GM10266 (cell line): ENCODE results near the gene FAM9A.

Experiments used
- DNase-seq: peaks from one replicate; pipeline ENCODE4 v3.0.0; 2012; ENCODE audit errors: extremely low spot score
- TF ChIP-seq, protein P1 (sequence below): IDR thresholded peaks from 2 replicates; pipeline ENCODE4 v1.5.1; 2012; ENCODE audit warnings: mild to moderate bottlenecking, low read depth; ENCODE audit not compliant: control insufficient read depth, insufficient read depth; ENCODE audit errors: missing control alignments

The FAM9A gene

GRCh38 chrX:8801041-8801599, at the start of gene FAM9A:
FAM9A (minus strand) TSS chrX:8801383; CDS start chrX:8800171, 1,212 bp downstream.
- no peak for DNase-seq

GRCh38 chrX:8850478-8850877, 49.3 kb upstream of the FAM9A start:
- no peak for DNase-seq
- TF ChIP-seq, protein P1, sequence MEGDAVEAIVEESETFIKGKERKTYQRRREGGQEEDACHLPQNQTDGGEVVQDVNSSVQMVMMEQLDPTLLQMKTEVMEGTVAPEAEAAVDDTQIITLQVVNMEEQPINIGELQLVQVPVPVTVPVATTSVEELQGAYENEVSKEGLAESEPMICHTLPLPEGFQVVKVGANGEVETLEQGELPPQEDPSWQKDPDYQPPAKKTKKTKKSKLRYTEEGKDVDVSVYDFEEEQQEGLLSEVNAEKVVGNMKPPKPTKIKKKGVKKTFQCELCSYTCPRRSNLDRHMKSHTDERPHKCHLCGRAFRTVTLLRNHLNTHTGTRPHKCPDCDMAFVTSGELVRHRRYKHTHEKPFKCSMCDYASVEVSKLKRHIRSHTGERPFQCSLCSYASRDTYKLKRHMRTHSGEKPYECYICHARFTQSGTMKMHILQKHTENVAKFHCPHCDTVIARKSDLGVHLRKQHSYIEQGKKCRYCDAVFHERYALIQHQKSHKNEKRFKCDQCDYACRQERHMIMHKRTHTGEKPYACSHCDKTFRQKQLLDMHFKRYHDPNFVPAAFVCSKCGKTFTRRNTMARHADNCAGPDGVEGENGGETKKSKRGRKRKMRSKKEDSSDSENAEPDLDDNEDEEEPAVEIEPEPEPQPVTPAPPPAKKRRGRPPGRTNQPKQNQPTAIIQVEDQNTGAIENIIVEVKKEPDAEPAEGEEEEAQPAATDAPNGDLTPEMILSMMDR = no peak

More at GRCh38 chrX:8801041-8801599, at the start of gene FAM9A:
- TF ChIP-seq, protein P1 = no peak

GRCh38 chrX:8849945-8850344, 48.8 kb upstream of the FAM9A start:
- TF ChIP-seq, protein P1 = no peak
- DNase-seq = no peak

- no peak for DNase-seq
- TF ChIP-seq, protein P1 = no peak
These were observed 48.3 kb upstream of the FAM9A start for GRCh38 chrX:8849458-8849857.

GRCh38 chrX:8848911-8849310, 47.7 kb upstream of the FAM9A start:
- TF ChIP-seq, protein P1 = no peak

DNA sequence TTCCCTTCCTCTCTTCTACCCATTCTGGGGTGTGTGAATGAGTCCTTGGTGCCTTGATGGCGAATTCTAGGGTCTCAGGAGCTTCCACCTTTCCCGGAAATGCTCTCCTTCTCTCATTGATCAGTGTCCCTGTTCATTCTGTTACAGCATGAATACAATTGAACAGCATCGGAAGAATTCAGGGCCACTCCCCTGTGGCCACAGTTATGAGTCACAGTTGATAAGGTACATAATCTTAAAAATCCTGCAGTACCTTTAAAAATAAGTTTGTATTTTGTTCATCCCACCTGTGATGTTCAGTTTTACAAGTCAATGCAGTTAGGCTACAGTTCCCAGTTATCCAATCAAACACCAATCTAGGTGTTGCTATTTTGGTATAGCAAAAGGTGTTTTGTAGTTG, 47.3 kb upstream of the FAM9A start:
- TF ChIP-seq, protein P1 = no peak
- DNase-seq = no peak

More at GRCh38 chrX:8848911-8849310, 47.7 kb upstream of the FAM9A start:
- DNase-seq = no peak

- TF ChIP-seq, protein P1 = no peak
- DNase-seq = no peak
These were observed 46.2 kb upstream of the FAM9A start for GRCh38 chrX:8847360-8847759.
